ES-I3 (cell line): ENCODE results near the gene ATP5F1C.
A peak's percentile ranks its signal among the peaks of the same experiment; 100 is the strongest.
"Not testable (repeated sequence)": the region's sequence is repeated elsewhere in the genome, so short reads cannot be mapped to it uniquely, and the experiment has no call there.

Experiments
- H3K36me3 ChIP-seq: 2 replicates; pipeline ENCODE4 v1.6.1; 2013; ENCODE audit warnings: mild to moderate bottlenecking, low read length, control low read depth, moderate library complexity; ENCODE audit not compliant: insufficient read depth
- H3K4me1 ChIP-seq: 2 replicates; pipeline ENCODE4 v1.6.1; 2013; ENCODE audit warnings: mild to moderate bottlenecking, control low read depth, low read length; ENCODE audit not compliant: insufficient read depth
- H3K9ac ChIP-seq: 2 replicates; pipeline ENCODE4 v1.6.1; 2013; ENCODE audit warnings: low read depth, mild to moderate bottlenecking, low read length, moderate library complexity
- H3K9me3 ChIP-seq: 2 replicates; pipeline ENCODE4 v1.6.1; 2013; ENCODE audit warnings: mild to moderate bottlenecking, low read length, moderate library complexity; ENCODE audit not compliant: control insufficient read depth, insufficient read depth

Gene ATP5F1C

GRCh38 chr10:7810443-7810842 is 22.5 kb downstream of the ATP5F1C start:
- H3K9ac ChIP-seq = no peak overlapping the region
- no peaks in the 10 kb centered on the region for H3K9me3 ChIP-seq
- peaks cover 8% of the 10 kb centered on the region for H3K36me3 ChIP-seq
- no peaks in the 10 kb centered on the region for H3K4me1 ChIP-seq

GRCh38 chr10:7811000-7811399 is 23.0 kb downstream of the ATP5F1C start:
- peaks cover 8% of the 10 kb centered on the region for H3K36me3 ChIP-seq
- no peak overlapping the region for H3K9ac ChIP-seq
- H3K9me3 ChIP-seq = no peaks in the 10 kb centered on the region
- H3K4me1 ChIP-seq = no peaks in the 10 kb centered on the region

GRCh38 chr10:7811743-7812142 is 23.8 kb downstream of the ATP5F1C start:
- H3K4me1 ChIP-seq, H3K36me3 ChIP-seq, H3K9ac ChIP-seq, H3K9me3 ChIP-seq: not testable (repeated sequence)

- Histone ChIP-seq H3K36me3 (no peaks in the 10 kb centered on the region), H3K4me1 (no peaks in the 10 kb centered on the region), H3K9me3 (no peaks in the 10 kb centered on the region), H3K9ac (no peak overlapping the region)
Observed at GRCh38 chr10:7813481-7813880, 25.5 kb downstream of the ATP5F1C start.

GRCh38 chr10:7817576-7817975 is 29.6 kb downstream of the ATP5F1C start:
- Histone ChIP-seq H3K9ac (peak overlapping the region; percentile 99), H3K9me3 (no peaks in the 10 kb centered on the region), H3K4me1 (peaks cover 4% of the 10 kb centered on the region; the same call in 1 of the 2 replicates), H3K36me3 (no peaks in the 10 kb centered on the region)

- peak overlapping the region; percentile 99 for H3K9ac ChIP-seq
- no peaks in the 10 kb centered on the region for H3K36me3 ChIP-seq
- no peaks in the 10 kb centered on the region for H3K9me3 ChIP-seq
- peaks cover 4% of the 10 kb centered on the region; the same call in 1 of the 2 replicates for H3K4me1 ChIP-seq
Observed at GRCh38 chr10:7817984-7818294, 30.0 kb downstream of the ATP5F1C start.

- Histone ChIP-seq H3K9ac (peak within 1 kb of the TSS; percentile 99), H3K9me3 (no peaks in the 10 kb centered on the region), H3K36me3 (no peaks in the 10 kb centered on the region), H3K4me1 (peaks cover 4% of the 10 kb centered on the region; the same call in 1 of the 2 replicates)
Observed at GRCh38 chr10:7818295-7819120, 30.5 kb downstream of the ATP5F1C start, which contains the start of gene TAF3. TAF3 (plus strand) TSS chr10:7818505; CDS start chr10:7818710, 205 bp downstream.

GRCh38 chr10:7819121-7819460 is 31.1 kb downstream of the ATP5F1C start:
- H3K9ac ChIP-seq = peak overlapping the region; percentile 99
- H3K4me1 ChIP-seq = peaks cover 4% of the 10 kb centered on the region; the same call in 1 of the 2 replicates
- H3K9me3 ChIP-seq = no peaks in the 10 kb centered on the region
- no peaks in the 10 kb centered on the region for H3K36me3 ChIP-seq

- H3K4me1 ChIP-seq = peaks cover 4% of the 10 kb centered on the region; the same call in 1 of the 2 replicates
- H3K36me3 ChIP-seq = no peaks in the 10 kb centered on the region
- no peaks in the 10 kb centered on the region for H3K9me3 ChIP-seq
- H3K9ac ChIP-seq = no peak overlapping the region
Observed at GRCh38 chr10:7824251-7824650, 36.3 kb downstream of the ATP5F1C start.

GRCh38 chr10:7826971-7827370 is 39.0 kb downstream of the ATP5F1C start:
- no peaks in the 10 kb centered on the region for H3K9me3 ChIP-seq
- no peak overlapping the region for H3K9ac ChIP-seq
- H3K36me3 ChIP-seq = no peaks in the 10 kb centered on the region
- no peaks in the 10 kb centered on the region; the same call in none of the 2 replicates for H3K4me1 ChIP-seq

- H3K9me3 ChIP-seq = no peaks in the 10 kb centered on the region
- H3K36me3 ChIP-seq = no peaks in the 10 kb centered on the region
- no peaks in the 10 kb centered on the region; the same call in none of the 2 replicates for H3K4me1 ChIP-seq
- H3K9ac ChIP-seq = no peak overlapping the region
Observed at GRCh38 chr10:7829289-7829834, 41.4 kb downstream of the ATP5F1C start.

- Histone ChIP-seq H3K9ac (no peak overlapping the region), H3K36me3 (no peaks in the 10 kb centered on the region), H3K4me1 (no peaks in the 10 kb centered on the region; the same call in 1 of the 2 replicates), H3K9me3 (no peaks in the 10 kb centered on the region)
Observed at GRCh38 chr10:7832060-7832459, 44.1 kb downstream of the ATP5F1C start.

GRCh38 chr10:7833210-7833609 is 45.2 kb downstream of the ATP5F1C start:
- H3K9me3 ChIP-seq = no peaks in the 10 kb centered on the region
- H3K9ac ChIP-seq = no peak overlapping the region
- no peaks in the 10 kb centered on the region; the same call in 1 of the 2 replicates for H3K4me1 ChIP-seq
- no peaks in the 10 kb centered on the region for H3K36me3 ChIP-seq

- no peak overlapping the region for H3K9ac ChIP-seq
- no peaks in the 10 kb centered on the region; the same call in 1 of the 2 replicates for H3K4me1 ChIP-seq
- H3K36me3 ChIP-seq = no peaks in the 10 kb centered on the region
- H3K9me3 ChIP-seq = no peaks in the 10 kb centered on the region
Observed at GRCh38 chr10:7834262-7834661, 46.3 kb downstream of the ATP5F1C start.

GRCh38 chr10:7836571-7836970 is 48.6 kb downstream of the ATP5F1C start:
- Histone ChIP-seq H3K9me3 (no peaks in the 10 kb centered on the region), H3K4me1 (no peaks in the 10 kb centered on the region), H3K36me3 (no peaks in the 10 kb centered on the region), H3K9ac (no peak overlapping the region)
